ENCODE measurements around the gene MRGPRG.

DNA sequence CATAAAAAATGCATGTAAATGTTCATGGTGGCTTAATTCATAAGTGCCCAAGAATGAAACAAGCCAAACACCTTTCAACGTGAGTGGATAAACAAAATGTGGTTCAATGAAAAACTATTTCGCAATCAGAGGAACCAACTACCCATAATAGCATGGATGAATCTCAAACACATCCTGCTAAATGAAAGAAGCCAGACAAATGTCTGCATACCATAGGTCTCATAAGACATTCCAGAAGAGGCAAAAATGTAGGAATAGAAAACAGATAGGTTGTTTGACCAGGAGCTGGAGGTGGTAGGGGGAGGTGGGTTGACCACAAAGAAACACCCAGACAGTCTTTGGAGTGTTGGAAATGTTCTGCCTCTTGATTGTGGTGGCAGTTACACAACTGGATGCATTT, 40.3 kb downstream of the MRGPRG start:
- TF ChIP-seq, protein P1, sequence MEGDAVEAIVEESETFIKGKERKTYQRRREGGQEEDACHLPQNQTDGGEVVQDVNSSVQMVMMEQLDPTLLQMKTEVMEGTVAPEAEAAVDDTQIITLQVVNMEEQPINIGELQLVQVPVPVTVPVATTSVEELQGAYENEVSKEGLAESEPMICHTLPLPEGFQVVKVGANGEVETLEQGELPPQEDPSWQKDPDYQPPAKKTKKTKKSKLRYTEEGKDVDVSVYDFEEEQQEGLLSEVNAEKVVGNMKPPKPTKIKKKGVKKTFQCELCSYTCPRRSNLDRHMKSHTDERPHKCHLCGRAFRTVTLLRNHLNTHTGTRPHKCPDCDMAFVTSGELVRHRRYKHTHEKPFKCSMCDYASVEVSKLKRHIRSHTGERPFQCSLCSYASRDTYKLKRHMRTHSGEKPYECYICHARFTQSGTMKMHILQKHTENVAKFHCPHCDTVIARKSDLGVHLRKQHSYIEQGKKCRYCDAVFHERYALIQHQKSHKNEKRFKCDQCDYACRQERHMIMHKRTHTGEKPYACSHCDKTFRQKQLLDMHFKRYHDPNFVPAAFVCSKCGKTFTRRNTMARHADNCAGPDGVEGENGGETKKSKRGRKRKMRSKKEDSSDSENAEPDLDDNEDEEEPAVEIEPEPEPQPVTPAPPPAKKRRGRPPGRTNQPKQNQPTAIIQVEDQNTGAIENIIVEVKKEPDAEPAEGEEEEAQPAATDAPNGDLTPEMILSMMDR (IDR thresholded peaks at IDR 0.05; ENCODE audit: poor library complexity): no peak
- TF ChIP-seq EZH2phosphoT487 (IDR thresholded peaks at IDR 0.05; ENCODE audit: low read depth, severe bottlenecking, unreplicated experiment) (no peak), EZH2 (IDR thresholded peaks at IDR 0.05; ENCODE audit: borderline replicate concordance) (no peak)

Data from hepatocyte (in vitro differentiated cells).